ENCODE measurements around the gene BMI1.

GRCh38 chr10:22309180-22310000 is 11.5 kb upstream of the BMI1 start:
- TF ChIP-seq, protein P1, sequence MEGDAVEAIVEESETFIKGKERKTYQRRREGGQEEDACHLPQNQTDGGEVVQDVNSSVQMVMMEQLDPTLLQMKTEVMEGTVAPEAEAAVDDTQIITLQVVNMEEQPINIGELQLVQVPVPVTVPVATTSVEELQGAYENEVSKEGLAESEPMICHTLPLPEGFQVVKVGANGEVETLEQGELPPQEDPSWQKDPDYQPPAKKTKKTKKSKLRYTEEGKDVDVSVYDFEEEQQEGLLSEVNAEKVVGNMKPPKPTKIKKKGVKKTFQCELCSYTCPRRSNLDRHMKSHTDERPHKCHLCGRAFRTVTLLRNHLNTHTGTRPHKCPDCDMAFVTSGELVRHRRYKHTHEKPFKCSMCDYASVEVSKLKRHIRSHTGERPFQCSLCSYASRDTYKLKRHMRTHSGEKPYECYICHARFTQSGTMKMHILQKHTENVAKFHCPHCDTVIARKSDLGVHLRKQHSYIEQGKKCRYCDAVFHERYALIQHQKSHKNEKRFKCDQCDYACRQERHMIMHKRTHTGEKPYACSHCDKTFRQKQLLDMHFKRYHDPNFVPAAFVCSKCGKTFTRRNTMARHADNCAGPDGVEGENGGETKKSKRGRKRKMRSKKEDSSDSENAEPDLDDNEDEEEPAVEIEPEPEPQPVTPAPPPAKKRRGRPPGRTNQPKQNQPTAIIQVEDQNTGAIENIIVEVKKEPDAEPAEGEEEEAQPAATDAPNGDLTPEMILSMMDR (IDR thresholded peaks at IDR 0.05), result no peak
- no peak for TF ChIP-seq POLR2A (IDR thresholded peaks at IDR 0.05)
- no peak for TF ChIP-seq EP300 (IDR thresholded peaks at IDR 0.05)
